ENCODE results near the gene SLC6A2.

DNA sequence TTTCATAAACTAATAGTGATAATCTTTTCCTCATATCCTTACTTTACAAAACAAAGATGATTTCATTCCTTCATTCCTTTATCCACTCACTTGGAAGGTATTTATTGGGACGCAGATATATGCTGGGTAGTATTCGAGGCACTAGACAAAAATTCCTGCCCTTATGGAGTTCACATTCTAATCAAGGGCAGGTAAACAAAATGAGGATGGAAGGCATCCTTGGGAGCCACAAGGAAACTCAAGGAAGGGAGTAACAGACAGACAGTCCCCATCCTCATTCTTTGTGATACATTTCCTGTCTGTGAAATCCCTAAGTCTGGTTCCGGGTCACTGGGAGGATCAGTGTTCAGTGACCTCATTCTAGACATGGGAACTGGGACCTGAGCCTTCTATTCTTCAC lies 45.2 kb downstream of the SLC6A2 start:
- no peak for TF ChIP-seq POLR2A (IDR thresholded peaks at IDR 0.05)
- TF ChIP-seq POLR2AphosphoS5 (IDR thresholded peaks at IDR 0.05): no peak
- TF ChIP-seq, protein P1, sequence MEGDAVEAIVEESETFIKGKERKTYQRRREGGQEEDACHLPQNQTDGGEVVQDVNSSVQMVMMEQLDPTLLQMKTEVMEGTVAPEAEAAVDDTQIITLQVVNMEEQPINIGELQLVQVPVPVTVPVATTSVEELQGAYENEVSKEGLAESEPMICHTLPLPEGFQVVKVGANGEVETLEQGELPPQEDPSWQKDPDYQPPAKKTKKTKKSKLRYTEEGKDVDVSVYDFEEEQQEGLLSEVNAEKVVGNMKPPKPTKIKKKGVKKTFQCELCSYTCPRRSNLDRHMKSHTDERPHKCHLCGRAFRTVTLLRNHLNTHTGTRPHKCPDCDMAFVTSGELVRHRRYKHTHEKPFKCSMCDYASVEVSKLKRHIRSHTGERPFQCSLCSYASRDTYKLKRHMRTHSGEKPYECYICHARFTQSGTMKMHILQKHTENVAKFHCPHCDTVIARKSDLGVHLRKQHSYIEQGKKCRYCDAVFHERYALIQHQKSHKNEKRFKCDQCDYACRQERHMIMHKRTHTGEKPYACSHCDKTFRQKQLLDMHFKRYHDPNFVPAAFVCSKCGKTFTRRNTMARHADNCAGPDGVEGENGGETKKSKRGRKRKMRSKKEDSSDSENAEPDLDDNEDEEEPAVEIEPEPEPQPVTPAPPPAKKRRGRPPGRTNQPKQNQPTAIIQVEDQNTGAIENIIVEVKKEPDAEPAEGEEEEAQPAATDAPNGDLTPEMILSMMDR (IDR thresholded peaks at IDR 0.05): no peak
- TF ChIP-seq EP300 (IDR thresholded peaks at IDR 0.05): no peak

All from suprapubic skin (tissue), 4 donors.